ENCODE measurements around the gene MEGF6.

Gene MEGF6

DNA sequence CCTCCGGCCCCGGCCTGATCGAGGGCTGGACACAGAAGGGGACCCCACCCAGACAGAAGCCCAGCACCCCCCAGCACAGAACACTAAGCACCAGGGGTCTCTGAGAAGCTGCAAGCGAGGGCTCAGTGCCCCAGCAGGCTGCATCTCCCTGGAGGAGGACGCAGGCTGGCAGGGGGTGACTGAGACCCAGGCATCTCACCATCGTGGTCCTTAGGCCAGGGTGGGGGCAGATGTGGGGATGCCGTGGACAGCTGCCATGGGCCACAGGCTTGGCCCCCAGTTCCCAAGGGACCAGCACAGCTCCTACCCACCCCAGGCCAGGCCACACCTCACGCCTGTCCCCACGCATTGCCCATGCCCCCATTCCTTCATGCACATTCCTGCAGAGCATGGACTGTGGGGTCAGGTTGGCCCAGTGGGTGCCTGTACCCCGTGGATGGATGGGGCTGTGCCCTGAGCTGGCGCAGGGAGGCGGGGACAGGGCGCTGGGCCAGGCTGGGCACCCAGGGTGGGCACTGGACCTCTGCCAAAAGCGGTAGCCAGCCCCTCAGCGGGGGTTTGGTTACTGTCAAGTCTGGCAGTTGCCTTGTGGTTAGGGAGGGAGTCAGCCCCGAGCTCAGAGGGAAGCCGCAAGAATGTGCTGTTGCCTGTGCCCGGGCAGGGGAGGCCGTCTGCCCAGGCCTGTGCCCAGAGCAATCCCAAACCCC is 95.4 kb downstream of the MEGF6 start:
- DNase-seq, result no peak

DNA sequence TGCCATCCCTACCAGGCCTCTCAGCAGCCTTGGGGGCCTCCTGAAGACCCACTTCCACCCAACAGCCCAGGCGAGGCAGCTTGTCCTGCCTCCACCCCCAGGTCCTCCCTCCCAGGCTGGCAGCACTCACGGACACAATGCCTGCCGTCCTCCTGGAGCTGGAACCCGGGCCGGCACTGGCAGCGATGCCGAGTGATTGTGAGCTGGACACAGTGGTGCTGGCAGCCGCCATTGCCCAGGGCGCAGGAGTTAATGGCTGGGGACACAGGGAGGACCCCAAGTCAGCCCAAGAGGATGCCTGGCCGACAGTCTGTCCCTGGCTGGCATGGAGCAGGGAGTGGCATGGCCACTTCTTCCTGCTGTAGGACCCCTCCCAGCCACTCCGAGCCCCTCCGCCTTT is 96.0 kb downstream of the MEGF6 start:
- DNase-seq, result no peak

GRCh38 chr1:3514404-3514803 is 96.9 kb downstream of the MEGF6 start:
- DNase-seq, result no peak

DNA sequence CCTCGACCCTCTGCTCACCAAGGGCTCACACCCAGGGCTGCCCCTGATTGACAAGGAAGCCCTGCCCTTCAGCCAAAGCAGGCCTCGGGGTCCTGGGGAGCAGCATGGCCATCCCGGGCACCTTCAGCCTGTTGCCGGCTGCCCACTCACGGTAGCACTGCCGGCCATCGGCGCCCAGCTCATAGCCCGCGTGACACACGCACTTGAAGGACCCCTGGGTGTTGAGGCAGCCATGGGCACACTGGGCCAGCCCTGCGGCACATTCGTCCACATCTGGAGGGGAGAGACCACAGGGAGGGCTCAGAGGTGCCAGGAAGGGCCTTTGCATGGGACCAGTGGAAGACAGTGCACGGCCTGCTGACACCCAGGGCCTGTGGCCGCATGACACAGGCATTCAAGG is 99.5 kb downstream of the MEGF6 start:
- DNase-seq, result no peak

DNA sequence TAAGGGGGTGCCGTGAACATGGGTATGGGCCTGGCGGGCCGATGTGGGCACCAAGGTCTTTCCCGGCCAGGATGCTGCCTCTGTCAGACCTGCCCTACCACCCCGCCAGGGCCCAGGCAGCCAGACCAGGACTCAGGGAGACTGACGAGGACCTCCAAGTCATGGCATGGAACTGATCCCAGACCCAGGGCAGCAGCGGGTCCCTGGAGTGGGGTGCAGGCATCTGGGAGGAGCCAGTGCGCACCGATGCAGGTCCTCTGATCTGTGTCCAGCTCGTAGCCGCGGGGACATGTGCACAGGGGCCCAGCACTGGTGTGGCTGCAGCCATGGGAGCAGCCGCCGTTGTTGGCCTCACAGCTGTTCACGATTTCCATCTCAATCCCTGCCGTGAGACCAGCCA is 100.0 kb downstream of the MEGF6 start:
- DNase-seq, result no peak

GRCh38 chr1:3510956-3511250 is 100.4 kb downstream of the MEGF6 start:
- no peak for DNase-seq

- no peak for DNase-seq
Measured at GRCh38 chr1:3510136-3510955, 101.0 kb downstream of the MEGF6 start.

- DNase-seq, result no peak
Measured at GRCh38 chr1:3509721-3510120, 101.6 kb downstream of the MEGF6 start.

- DNase-seq, result no peak
Measured at GRCh38 chr1:3508757-3509415, 102.4 kb downstream of the MEGF6 start.

DNA sequence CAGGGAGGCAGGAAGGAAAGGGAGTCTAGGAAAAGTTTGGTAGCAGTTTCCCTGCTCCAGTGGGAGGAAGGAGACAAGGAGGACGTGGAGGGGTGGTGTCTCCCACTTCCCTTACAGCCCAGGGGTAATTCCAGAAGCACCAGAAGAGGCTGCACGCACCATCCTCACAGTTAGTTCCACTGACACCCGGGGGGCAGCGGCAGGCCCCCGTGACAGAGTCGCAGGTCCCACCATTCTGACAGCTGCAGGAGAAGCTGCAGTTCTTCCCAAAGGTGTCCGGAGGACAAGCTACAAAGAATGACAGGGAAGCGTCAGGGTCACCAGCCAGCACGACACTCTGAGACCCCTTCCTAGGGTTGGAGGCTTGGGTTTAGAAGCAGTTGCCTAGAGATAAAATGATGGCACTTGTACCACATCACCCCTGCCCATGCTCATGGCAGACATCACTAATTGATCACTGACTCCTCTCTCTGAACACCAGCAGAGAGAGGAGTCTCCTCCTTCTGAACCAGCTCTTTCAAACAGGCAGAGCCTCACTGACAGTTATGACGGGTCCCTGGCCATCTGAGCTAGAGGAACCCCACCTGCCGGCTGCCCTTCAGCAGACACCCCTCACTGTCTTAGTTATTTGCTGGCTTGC is 103.6 kb downstream of the MEGF6 start:
- DNase-seq, result no peak

- DNase-seq, result no peak
Measured at GRCh38 chr1:3506943-3507342, 104.4 kb downstream of the MEGF6 start.

DNA sequence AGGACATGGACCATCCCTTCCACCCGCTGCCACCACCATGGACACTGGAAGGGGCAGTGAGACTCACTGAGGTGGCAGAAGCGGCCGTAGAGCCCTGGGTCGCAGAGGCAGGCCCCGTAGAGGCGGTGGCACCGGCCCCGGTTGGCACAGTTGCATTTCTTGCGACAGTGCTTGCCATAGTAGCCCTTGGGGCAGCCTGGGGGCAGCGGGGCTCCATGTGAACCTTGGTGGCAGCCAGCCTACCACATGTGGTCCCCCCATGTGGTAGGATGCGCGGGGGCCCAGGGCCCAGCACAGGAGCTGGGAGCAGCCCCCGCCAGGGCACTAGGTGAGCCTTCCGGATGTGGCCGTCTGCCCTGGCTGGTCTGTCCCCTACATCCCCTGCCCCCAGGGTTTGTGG is 105.3 kb downstream of the MEGF6 start:
- DNase-seq, result no peak

GRCh38 chr1:3505161-3505560 is 106.1 kb downstream of the MEGF6 start:
- no peak for DNase-seq

DNA sequence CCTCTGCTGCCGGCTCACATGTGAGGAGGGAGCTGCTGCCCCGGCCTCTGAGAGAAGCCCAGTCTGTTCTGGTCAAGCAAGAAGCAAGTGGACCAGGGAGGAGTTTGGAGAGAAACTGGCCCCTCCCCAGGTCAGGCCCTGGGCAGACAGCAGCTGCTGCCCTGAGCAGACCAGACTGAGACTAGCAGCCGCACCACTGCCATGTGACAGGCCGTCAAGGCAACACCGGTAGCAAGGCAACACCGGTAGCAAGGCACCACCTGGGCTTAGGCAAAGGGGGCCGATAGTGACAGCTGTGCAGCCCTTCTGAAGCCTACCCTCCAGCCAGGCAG is 106.5 kb downstream of the MEGF6 start:
- DNase-seq, result no peak

- no peak for DNase-seq
Measured at GRCh38 chr1:3504151-3504821, 107.0 kb downstream of the MEGF6 start.

GRCh38 chr1:3503525-3503886 is 107.8 kb downstream of the MEGF6 start:
- no peak for DNase-seq

DNA sequence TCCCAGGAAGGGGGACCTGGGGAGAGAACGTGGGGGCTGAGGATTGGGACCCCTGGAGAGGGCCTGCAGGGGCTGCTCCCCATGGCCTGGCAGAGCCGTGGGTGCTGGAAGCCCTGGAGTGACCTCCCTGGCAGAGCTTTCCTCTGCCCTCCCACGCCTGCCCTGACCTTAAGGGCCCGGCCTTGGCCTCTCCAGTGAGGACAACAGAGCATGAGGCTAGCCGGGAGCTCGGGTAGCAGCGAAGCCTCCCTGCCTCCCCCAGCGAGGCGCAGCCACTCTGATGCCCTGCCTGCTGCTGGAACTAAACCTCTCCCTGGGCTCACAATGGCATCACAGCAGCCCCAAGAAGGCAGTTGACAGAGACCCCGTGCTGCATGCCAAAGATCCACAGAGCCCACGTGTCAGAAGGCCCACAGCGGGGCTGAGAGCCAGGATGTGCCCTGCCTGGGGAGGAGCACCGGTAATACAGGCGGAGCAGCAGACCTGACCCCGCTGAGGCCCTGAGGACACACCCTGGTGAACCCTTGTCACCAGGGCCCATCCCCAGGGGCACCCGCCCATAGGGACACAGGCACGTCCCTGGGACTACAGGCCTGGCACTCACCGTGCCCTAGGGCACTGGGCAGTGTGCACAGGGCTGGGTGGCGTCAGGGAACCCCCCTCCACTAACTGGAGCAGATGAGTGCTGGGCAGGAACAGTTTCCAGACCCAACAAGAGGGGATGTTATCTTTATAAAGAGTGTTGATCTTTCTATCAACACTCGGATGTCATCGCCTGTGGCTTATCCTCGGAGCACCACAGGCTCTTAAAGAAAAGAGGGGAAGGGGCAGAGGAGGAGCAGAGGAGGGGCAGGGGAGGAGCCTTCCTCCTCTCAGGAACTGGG is 108.4 kb downstream of the MEGF6 start:
- no peak for DNase-seq

- DNase-seq, result no peak
Measured at GRCh38 chr1:3501856-3502640, 109.3 kb downstream of the MEGF6 start.

- DNase-seq, result no peak
Measured at GRCh38 chr1:3501437-3501836, 109.9 kb downstream of the MEGF6 start.

- no peak for DNase-seq
Measured at GRCh38 chr1:3500265-3500835, 111.0 kb downstream of the MEGF6 start.

DNA sequence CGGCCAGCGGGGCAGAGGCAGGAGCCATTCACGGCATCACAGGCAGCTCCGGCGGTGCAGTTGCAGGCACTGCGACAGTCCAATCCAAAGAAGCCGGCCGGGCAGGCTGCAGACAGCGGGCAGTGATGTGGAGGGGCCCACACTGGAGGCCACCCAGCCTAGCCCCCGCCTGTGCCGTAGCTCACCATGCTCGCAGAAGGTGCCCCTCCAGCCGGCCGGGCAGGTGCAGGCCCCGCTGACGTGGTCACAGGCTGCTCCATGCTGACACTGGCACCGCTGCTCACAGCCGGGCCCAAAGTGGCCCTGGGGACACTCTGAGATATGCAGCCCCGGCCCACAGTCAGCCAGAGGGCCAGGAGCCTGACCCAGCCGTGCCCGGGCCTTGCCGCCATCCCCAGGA is 111.7 kb downstream of the MEGF6 start:
- no peak for DNase-seq

All from stimulated activated CD4-positive, alpha-beta T cell treated with anti-CD3 and anti-CD28 coated beads, Interleukin-1b, Interleukin-23, amount 100 ng/mL, for 48 hours (primary cell).